Activated CD4-positive, alpha-beta T cell treated with anti-CD3 and anti-CD28 coated beads, Interleukin-2, amount 10 ng/mL, durations not matched to agents 24 days and 14 days (primary cell): ENCODE data around the gene OR5A2. TPM values are rescaled to one million over a fixed set of nuclear protein-coding genes. Genes with fewer than 3 reads are reported as not detected.

Source experiments
- total RNA-seq: library from RNA; stranded (reverse); gene quantifications from 2 replicates; pipeline ENCODE4 v1.2.3, GENCODE V29; 2022

Gene OR5A2
- total RNA-seq, 1 donor from 2014 or later, result not detected

Other genes with a start within 250 kb of the OR5A2 start
- gene MPEG1, start 213.5 kb downstream of the OR5A2 start, total RNA-seq, result not detected in 2 replicates
- not detected in 2 replicates for gene OR5AN1, start 67.5 kb downstream of the OR5A2 start, total RNA-seq
- gene OR5A1, start 10.1 kb upstream of the OR5A2 start, total RNA-seq, result not detected in 2 replicates
- not detected in 2 replicates for gene OR4D6, start 30.5 kb upstream of the OR5A2 start, total RNA-seq
- gene OR4D10, start 46.9 kb upstream of the OR5A2 start, total RNA-seq, result not detected in 2 replicates
- not detected in 2 replicates for gene OR4D11, start 77.2 kb upstream of the OR5A2 start, total RNA-seq
- gene OR4D9, start 85.1 kb upstream of the OR5A2 start, total RNA-seq, result not detected in 2 replicates
- 39.7 and 40.1 TPM in 2 replicates for gene OSBP, start 189.4 kb upstream of the OR5A2 start, total RNA-seq
- gene PATL1, start 242.6 kb upstream of the OR5A2 start, total RNA-seq, result 72.4 and 76.1 TPM in 2 replicates